Heart left ventricle (tissue), 16 donors: ENCODE data around the gene ZBTB5. TPM values are rescaled to one million over a fixed set of nuclear protein-coding genes. Genes with fewer than 3 reads are reported as not detected.

ENCODE experiments used
- ATAC-seq, 4 donors: fragments of 200-7000 bp; cut with Tn5 transposase; one replicate each; pipeline ENCODE4 v1.9.1; 2020 to 2022; ENCODE audit warnings: moderate library complexity in 4 of 4, mild to moderate bottlenecking in 3 of 4, moderate number of reproducible peaks in 1 of 4
- DNase-seq, 5 donors: peaks; one replicate each; pipeline ENCODE4 v3.0.0-alpha.2; 2020
- H3K27ac ChIP-seq, 12 donors: fragments of 200-600 bp; sonication (generic) in 4 of 12; one replicate each; pipeline versions ENCODE4 v1.5.0 to v1.8.0; 2016 to 2022; ENCODE audit warnings: mild to moderate bottlenecking in 2 of 12
- H3K27me3 ChIP-seq, 9 donors: fragments of 200-600 bp; sonication (generic) in 2 of 9; one replicate each; pipeline versions ENCODE4 v1.5.1 to v1.8.0; 2016 to 2022; ENCODE audit warnings: mild to moderate bottlenecking in 3 of 9
- H3K36me3 ChIP-seq, 9 donors: fragments of 200-600 bp; sonication (generic) in 2 of 9; one replicate each; pipeline versions ENCODE4 v1.5.0 to v1.8.0; 2018 to 2022; ENCODE audit warnings: mild to moderate bottlenecking in 2 of 9
- H3K4me1 ChIP-seq, 12 donors: fragments of 200-600 bp; sonication (generic) in 4 of 12; one replicate each; pipeline versions ENCODE4 v1.5.0 to v1.8.0; 2016 to 2022; ENCODE audit warnings: mild to moderate bottlenecking in 3 of 12
- H3K4me3 ChIP-seq, 12 donors: fragments of 200-600 bp; sonication (generic) in 4 of 12; one replicate each; pipeline versions ENCODE4 v1.5.0 to v1.8.0; 2017 to 2022; ENCODE audit warnings: mild to moderate bottlenecking in 9 of 12, moderate library complexity in 4 of 12
- H3K9me3 ChIP-seq, 12 donors: fragments of 200-600 bp; sonication (generic) in 4 of 12; one replicate each; pipeline versions ENCODE4 v1.5.0 to v1.8.0; 2016 to 2022; ENCODE audit warnings: mild to moderate bottlenecking in 1 of 12
- CTCF ChIP-seq, 12 donors: fragments of 200-600 bp; sonication (generic) in 4 of 12; IDR thresholded peaks; one replicate each; pipeline versions ENCODE4 v1.5.0 to v1.8.0; 2018 to 2022; ENCODE audit warnings: antibody characterized with exemption in 12 of 12, mild to moderate bottlenecking in 5 of 12
- POLR2A ChIP-seq, 2 donors: fragments of 450-650 bp; IDR thresholded peaks; one replicate each; pipeline ENCODE4 v1.6.1; 2017; ENCODE audit warnings: antibody characterized with exemption in 2 of 2, mild to moderate bottlenecking in 2 of 2, moderate library complexity in 2 of 2
- WGBS, 4 donors: extraction: QIAGEN DNeasy Blood & Tissue Kit in 2 of 4; methylation state at CpG; one replicate each; pipeline versions ENCODE4 v1.1.5 to v1.1.7; 2013 to 2018; 5-methylcytosine and 5-hydroxymethylcytosine counted together
- intact Hi-C, 10 donors: fragments of 100-400 bp; cut with DNase I; formaldehyde crosslinking; loops; one replicate each; pipeline versions ENCODE4 v1.11.1 to v1.14.2; 2022
- polyA plus RNA-seq, 2 donors: library from polyadenylated mRNA; stranded (reverse); fragments of 200-250 nt; gene quantifications; one replicate each; pipeline ENCODE4 v1.2.3, GENCODE V29; 2013
- total RNA-seq, 9 donors: library from RNA; depleted of rRNA in 2 of 9; stranded (reverse); fragments of >200 nt in 2 of 9; fragmentation: NEBNext Ultra II Directional in 3 of 9; extraction: Animal tissue kit (Norgen Biotek cat#: 25700) in 3 of 9; gene quantifications; one replicate each; pipeline versions ENCODE4 v1.1.0 to v1.2.4, GENCODE V29; 2016 to 2023
- donor health status: ischemic (EF 13 %, LVEDD 7.1; RV severe dilation, severe dysfunction).
- donor health status: healthy with polysubstance abuse.
- donor health status: DM: no; HTN: yes; CAD: no.
- donor health status: DM: no; HTN: no; CAD: no.
- donor health status: ischemic (EF 25% LVEDD 6.9; RV normal size, moderate dysfunction).
- donor health status: ischemic (EF 25% LVEDD 5.7; RV mildly dilated, moderate dysfunction).
- donor health status: healthy.
- donor health status: DM: yes; HTN: yes; CAD: no.
- donor health status: ischemic (EF 35%, LVEDD 5.7; RV mildly dilated, moderate dysfunction).
- donor health status: nonischemic (EF 11% LVEDD 7.7; RV severe dilation, severe dysfunction).
- donor health status: DM: yes; HTN: yes; CAD: no.
- donor health status: PGD.
- donor health status: ischemic (EF 29% LVEDD 5.4; RV normal size, mild dysfunction).
- donor health status: nonischemic (EF 23%, LVEDD 6.1; RV moderate dilation, normal function).

Gene ZBTB5
- total and polyA plus RNA-seq, 11 donors, result 1.8 to 8.0 (median 6.3) TPM

GRCh38 chr9:37501957-37502596 is 36.8 kb upstream of the ZBTB5 start:
- H3K36me3 ChIP-seq, result peaks cover 3 to 86% (median 76%) of the 10 kb centered on the region in 9 donors
- intact Hi-C loops, result no loop called here

GRCh38 chr9:37499297-37499696 is 34.0 kb upstream of the ZBTB5 start:
- H3K4me1 ChIP-seq, result peaks cover 0 to 4% (median 0%) of the 10 kb centered on the region in 12 donors
- H3K27ac ChIP-seq, result no peak overlapping the region
- TF ChIP-seq CTCF (IDR thresholded peaks at IDR 0.05), result no peak
- TF ChIP-seq POLR2A (IDR thresholded peaks at IDR 0.05), result no peak
- H3K4me3 ChIP-seq, result no peak overlapping the region
- intact Hi-C loops, result loop anchor here in 3 of 10 donors (10.0 kb wide), 3 partner anchors 66 to 286 kb away; partner anchors contain the start of genes EXOSC3 (in 1 of the 3) and FBXO10 (in 1 of the 3)
- H3K36me3 ChIP-seq, result peaks cover 3 to 98% (median 90%) of the 10 kb centered on the region in 9 donors
- 90 to 96% (median 91%) methylated on average over 6 of the region's 6 CpGs for WGBS, 4 donors
- DNase-seq (no peak), ATAC-seq (no peak)
- no peaks in the 10 kb centered on the region for H3K27me3 ChIP-seq
- H3K9me3 ChIP-seq, result no peaks in the 10 kb centered on the region

More at GRCh38 chr9:37501957-37502596, 36.8 kb upstream of the ZBTB5 start:
- no peak overlapping the region for H3K4me3 ChIP-seq
- H3K27me3 ChIP-seq, result no peaks in the 10 kb centered on the region
- H3K4me1 ChIP-seq, result no peaks in the 10 kb centered on the region
- ATAC-seq, result no peak
- no peak for TF ChIP-seq POLR2A (IDR thresholded peaks at IDR 0.05)
- no peak for TF ChIP-seq CTCF (IDR thresholded peaks at IDR 0.05)
- no peaks in the 10 kb centered on the region for H3K9me3 ChIP-seq
- WGBS, 4 donors, result 60 to 98% (median 80%) methylated on average over 2 of the region's 2 CpGs
- no peak for DNase-seq
- H3K27ac ChIP-seq, result no peak overlapping the region

GRCh38 chr9:37498457-37498856 is 33.2 kb upstream of the ZBTB5 start:
- H3K4me1 ChIP-seq, result peaks cover 0 to 4% (median 0%) of the 10 kb centered on the region in 12 donors
- H3K27me3 ChIP-seq, result no peaks in the 10 kb centered on the region
- H3K36me3 ChIP-seq, result peaks cover 3 to 98% (median 92%) of the 10 kb centered on the region in 9 donors
- ATAC-seq (no peak), DNase-seq (no peak)
- H3K9me3 ChIP-seq, result no peaks in the 10 kb centered on the region
- H3K27ac ChIP-seq, result no peak overlapping the region
- TF ChIP-seq CTCF (IDR thresholded peaks at IDR 0.05), result no peak
- H3K4me3 ChIP-seq, result no peak overlapping the region
- intact Hi-C loops, result loop anchor here in 3 of 10 donors (10.0 kb wide), 3 partner anchors 66 to 286 kb away; partner anchors contain the start of genes EXOSC3 (in 1 of the 3) and FBXO10 (in 1 of the 3)
- WGBS, 4 donors, result 61 to 98% (median 66%) methylated on average over 3 of the region's 3 CpGs

GRCh38 chr9:37497320-37497719 is 32.1 kb upstream of the ZBTB5 start:
- Histone ChIP-seq H3K4me1 (peaks cover 0 to 4% (median 0%) of the 10 kb centered on the region in 12 donors), H3K4me3 (no peak overlapping the region), H3K9me3 (no peaks in the 10 kb centered on the region), H3K36me3 (peaks cover 3 to 98% (median 92%) of the 10 kb centered on the region in 9 donors), H3K27ac (no peak overlapping the region), H3K27me3 (no peaks in the 10 kb centered on the region)
- ATAC-seq, result no peak
- WGBS, 4 donors, result 97 to 100% (median 98%) methylated on average over 3 of the region's 3 CpGs
- intact Hi-C loops, result loop anchor here in 3 of 10 donors (10.0 kb wide), 3 partner anchors 67 to 287 kb away; partner anchors contain the start of genes EXOSC3 (in 1 of the 3) and FBXO10 (in 1 of the 3)
- no peak for DNase-seq
- TF ChIP-seq POLR2A (IDR thresholded peaks at IDR 0.05) (no peak), CTCF (IDR thresholded peaks at IDR 0.05) (no peak)
